Activated CD8-positive, alpha-beta T cell treated with anti-CD3 and anti-CD28 coated beads, Interleukin-2, amount 10 ng/mL, durations not matched to agents 7 days and 5 days (primary cell): ENCODE results near the gene LDLRAD3. TPM values are rescaled to one million over a fixed set of nuclear protein-coding genes. Genes with fewer than 3 reads are reported as not detected.

ENCODE experiments used
- ATAC-seq: fragments of 150-1000 bp; cut with Tn5 transposase; one replicate; pipeline ENCODE4 v1.10.0; 2021; ENCODE audit warnings: moderate library complexity
- CTCF ChIA-PET: fragments of 350-600 bp; sonication (Branson Sonifier 250); formaldehyde crosslinking; loops from one replicate; lab custom pipeline; 2021; ENCODE audit warnings: antibody characterized with exemption; lab: Charles Lee
- POLR2A ChIA-PET: fragments of 350-600 bp; sonication (Branson Sonifier 250); formaldehyde crosslinking; loops from one replicate; lab custom pipeline; 2021; ENCODE audit warnings: antibody characterized with exemption; lab: Charles Lee
- DNase-seq: peaks from one replicate; pipeline ENCODE4 v3.0.0-alpha.2; 2020
- H3K27ac Mint-ChIP-seq: one replicate; pipeline ENCODE4 v1.8.0; 2021; ENCODE audit warnings: mild to moderate bottlenecking, mixed read lengths
- H3K27me3 Mint-ChIP-seq: one replicate; pipeline ENCODE4 v1.8.0; 2021; ENCODE audit warnings: low read depth, mixed read lengths
- H3K36me3 Mint-ChIP-seq: one replicate; pipeline ENCODE4 v1.8.0; 2021; ENCODE audit warnings: low read depth, mixed read lengths
- H3K4me1 Mint-ChIP-seq: one replicate; pipeline ENCODE4 v1.8.0; 2021; ENCODE audit warnings: low read depth, mixed read lengths
- H3K4me3 Mint-ChIP-seq: one replicate; pipeline ENCODE4 v1.8.0; 2021; ENCODE audit warnings: mild to moderate bottlenecking, mixed read lengths
- H3K9me3 Mint-ChIP-seq: one replicate; pipeline ENCODE4 v1.8.0; 2022; ENCODE audit warnings: mixed read lengths; ENCODE audit not compliant: insufficient read depth
- total RNA-seq, 2 experiments: library from RNA; stranded (reverse); gene quantifications; one replicate each; pipeline ENCODE4 v1.2.3, GENCODE V29; 2021

Gene LDLRAD3
- total RNA-seq, 2 experiments from 2014 or later, result 0.21 TPM; not detected in 1

GRCh38 chr11:36160091-36160490, 216.2 kb downstream of the LDLRAD3 start:
- Mint-ChIP-seq H3K9me3 (no peaks in the 10 kb centered on the region), H3K27ac (no peak overlapping the region), H3K4me1 (no peaks in the 10 kb centered on the region), H3K27me3 (no peaks in the 10 kb centered on the region), H3K36me3 (no peaks in the 10 kb centered on the region), H3K4me3 (no peak overlapping the region)
- POLR2A ChIA-PET, result no interaction called here
- DNase-seq (no peak), ATAC-seq (no peak)
- CTCF ChIA-PET, result no interaction called here

GRCh38 chr11:36161572-36161971, 217.7 kb downstream of the LDLRAD3 start:
- DNase-seq (no peak), ATAC-seq (no peak)
- ChIA-PET CTCF (interaction anchor here (1.2 kb wide), 1 partner anchor 105 kb away, joined by 3 read pairs; no protein-coding TSS in a partner anchor), POLR2A (no interaction called here)
- Mint-ChIP-seq H3K4me3 (no peak overlapping the region), H3K4me1 (no peaks in the 10 kb centered on the region), H3K36me3 (no peaks in the 10 kb centered on the region), H3K27ac (no peak overlapping the region), H3K9me3 (no peaks in the 10 kb centered on the region), H3K27me3 (no peaks in the 10 kb centered on the region)

GRCh38 chr11:36162006-36162882, 218.4 kb downstream of the LDLRAD3 start:
- H3K4me3 Mint-ChIP-seq, result no peak overlapping the region
- H3K4me1 Mint-ChIP-seq, result no peaks in the 10 kb centered on the region
- POLR2A ChIA-PET, result no interaction called here
- no peak for DNase-seq
- no peak overlapping the region for H3K27ac Mint-ChIP-seq
- H3K9me3 Mint-ChIP-seq, result no peaks in the 10 kb centered on the region
- ATAC-seq, result no peak
- H3K36me3 Mint-ChIP-seq, result no peaks in the 10 kb centered on the region
- CTCF ChIA-PET, result interaction anchor here (1.2 kb wide), 1 partner anchor 104 kb away, joined by 3 read pairs; no protein-coding TSS in a partner anchor
- H3K27me3 Mint-ChIP-seq, result no peaks in the 10 kb centered on the region

- H3K27ac Mint-ChIP-seq, result no peak overlapping the region
- POLR2A ChIA-PET, result no interaction called here
- no peaks in the 10 kb centered on the region for H3K27me3 Mint-ChIP-seq
- CTCF ChIA-PET, result no interaction called here
- H3K4me1 Mint-ChIP-seq, result no peaks in the 10 kb centered on the region
- no peak for DNase-seq
- H3K4me3 Mint-ChIP-seq, result no peak overlapping the region
- ATAC-seq, result no peak
- no peaks in the 10 kb centered on the region for H3K9me3 Mint-ChIP-seq
- H3K36me3 Mint-ChIP-seq, result no peaks in the 10 kb centered on the region
These were observed 219.1 kb downstream of the LDLRAD3 start for GRCh38 chr11:36162883-36163434.

GRCh38 chr11:36164506-36165250, 220.8 kb downstream of the LDLRAD3 start:
- Mint-ChIP-seq H3K36me3 (no peaks in the 10 kb centered on the region), H3K9me3 (no peaks in the 10 kb centered on the region), H3K4me1 (no peaks in the 10 kb centered on the region), H3K27me3 (no peaks in the 10 kb centered on the region), H3K27ac (no peak overlapping the region), H3K4me3 (no peak overlapping the region)
- no peak for ATAC-seq
- ChIA-PET POLR2A (no interaction called here), CTCF (interaction anchor here (1.2 kb wide), 1 partner anchor 19 kb away, joined by 3 read pairs; no protein-coding TSS in a partner anchor)
- DNase-seq, result no peak

GRCh38 chr11:36165621-36166397, 221.9 kb downstream of the LDLRAD3 start:
- H3K9me3 Mint-ChIP-seq, result no peaks in the 10 kb centered on the region
- ChIA-PET CTCF (no interaction called here), POLR2A (no interaction called here)
- no peaks in the 10 kb centered on the region for H3K27me3 Mint-ChIP-seq
- no peaks in the 10 kb centered on the region for H3K4me1 Mint-ChIP-seq
- H3K27ac Mint-ChIP-seq, result no peak overlapping the region
- no peaks in the 10 kb centered on the region for H3K36me3 Mint-ChIP-seq
- DNase-seq (no peak), ATAC-seq (no peak)
- H3K4me3 Mint-ChIP-seq, result no peak overlapping the region

- H3K4me3 Mint-ChIP-seq, result no peak overlapping the region
- POLR2A ChIA-PET, result no interaction called here
- CTCF ChIA-PET, result no interaction called here
These were observed 223.2 kb downstream of the LDLRAD3 start for GRCh38 chr11:36167073-36167472.

GRCh38 chr11:36167729-36168128, 223.9 kb downstream of the LDLRAD3 start:
- Mint-ChIP-seq H3K27ac (no peak overlapping the region), H3K9me3 (no peaks in the 10 kb centered on the region), H3K4me3 (no peak overlapping the region), H3K27me3 (no peaks in the 10 kb centered on the region), H3K4me1 (no peaks in the 10 kb centered on the region), H3K36me3 (no peaks in the 10 kb centered on the region)
- ATAC-seq (no peak), DNase-seq (no peak)
- CTCF ChIA-PET, result no interaction called here
- POLR2A ChIA-PET, result no interaction called here

More at GRCh38 chr11:36167073-36167472, 223.2 kb downstream of the LDLRAD3 start:
- Mint-ChIP-seq H3K36me3 (no peaks in the 10 kb centered on the region), H3K27ac (no peak overlapping the region), H3K9me3 (no peaks in the 10 kb centered on the region), H3K4me1 (no peaks in the 10 kb centered on the region), H3K27me3 (no peaks in the 10 kb centered on the region)
- ATAC-seq (no peak), DNase-seq (no peak)

GRCh38 chr11:36177836-36178235, 234.0 kb downstream of the LDLRAD3 start:
- H3K9me3 Mint-ChIP-seq, result no peaks in the 10 kb centered on the region
- no peak overlapping the region for H3K27ac Mint-ChIP-seq
- peaks cover 16% of the 10 kb centered on the region for H3K4me1 Mint-ChIP-seq
- ChIA-PET POLR2A (no interaction called here), CTCF (no interaction called here)
- DNase-seq (no peak), ATAC-seq (no peak)
- no peaks in the 10 kb centered on the region for H3K36me3 Mint-ChIP-seq
- no peak overlapping the region for H3K4me3 Mint-ChIP-seq
- peaks cover 33% of the 10 kb centered on the region for H3K27me3 Mint-ChIP-seq

GRCh38 chr11:36186340-36187175, 242.7 kb downstream of the LDLRAD3 start:
- H3K36me3 Mint-ChIP-seq, result no peaks in the 10 kb centered on the region
- ChIA-PET POLR2A (no interaction called here), CTCF (no interaction called here)
- no peaks in the 10 kb centered on the region for H3K9me3 Mint-ChIP-seq
- H3K27ac Mint-ChIP-seq, result no peak overlapping the region
- DNase-seq, result no peak
- no peaks in the 10 kb centered on the region for H3K4me1 Mint-ChIP-seq
- H3K27me3 Mint-ChIP-seq, result no peaks in the 10 kb centered on the region
- ATAC-seq, result no peak
- no peak overlapping the region for H3K4me3 Mint-ChIP-seq

GRCh38 chr11:36187622-36188021, 243.8 kb downstream of the LDLRAD3 start:
- Mint-ChIP-seq H3K36me3 (no peaks in the 10 kb centered on the region), H3K4me1 (no peaks in the 10 kb centered on the region), H3K27me3 (no peaks in the 10 kb centered on the region), H3K4me3 (no peak overlapping the region), H3K27ac (no peak overlapping the region), H3K9me3 (no peaks in the 10 kb centered on the region)
- DNase-seq, result no peak
- CTCF ChIA-PET, result no interaction called here
- ATAC-seq, result no peak
- POLR2A ChIA-PET, result no interaction called here
